Activated CD4-positive, alpha-beta memory T cell treated with anti-CD3 and anti-CD28 coated beads, Interleukin-2, amount 10 ng/mL, durations not matched to agents 7 days and 5 days (primary cell): ENCODE results near the gene MRPS18B. TPM values are rescaled to one million over a fixed set of nuclear protein-coding genes. Genes with fewer than 3 reads are reported as not detected.

Experiments used
- CTCF ChIA-PET: fragments of 350-600 bp; sonication (Branson Sonifier 250); formaldehyde crosslinking; loops from one replicate; lab custom pipeline; 2021; ENCODE audit warnings: antibody characterized with exemption, inconsistent platforms; lab: Charles Lee
- POLR2A ChIA-PET: fragments of 350-600 bp; sonication (Branson Sonifier 250); formaldehyde crosslinking; loops from one replicate; lab custom pipeline; 2021; ENCODE audit warnings: antibody characterized with exemption; lab: Charles Lee
- DNase-seq: peaks from one replicate; pipeline ENCODE4 v3.0.0-alpha.2; 2020
- H3K27ac Mint-ChIP-seq: one replicate; pipeline ENCODE4 v1.8.0; 2021; ENCODE audit warnings: mild to moderate bottlenecking, mixed read lengths
- H3K27me3 Mint-ChIP-seq: one replicate; pipeline ENCODE4 v1.8.0; 2021; ENCODE audit warnings: mixed read lengths
- H3K36me3 Mint-ChIP-seq: one replicate; pipeline ENCODE4 v1.8.0; 2021; ENCODE audit warnings: low read depth, mixed read lengths
- H3K4me1 Mint-ChIP-seq: one replicate; pipeline ENCODE4 v1.8.0; 2021; ENCODE audit warnings: mixed read lengths
- H3K4me3 Mint-ChIP-seq: one replicate; pipeline ENCODE4 v1.8.0; 2021; ENCODE audit warnings: mild to moderate bottlenecking, mixed read lengths
- H3K9me3 Mint-ChIP-seq: one replicate; pipeline ENCODE4 v1.8.0; 2021; ENCODE audit warnings: mixed read lengths
- total RNA-seq, 2 experiments: library from RNA; stranded (reverse); gene quantifications; one replicate each; pipeline ENCODE4 v1.2.3, GENCODE V29; 2021

Gene MRPS18B
- total RNA-seq: 10 to 100 TPM; 42.4 to 42.8 TPM

GRCh38 chr6:30617565-30618269 is at the start of gene MRPS18B:
Gene MRPS18B (plus strand): TSS chr6:30617840. CDS start chr6:30617866, 26 bp downstream.
- Mint-ChIP-seq H3K4me3 (peak within 1 kb of the TSS; percentile 91), H3K36me3 (peaks cover 74% of the 10 kb centered on the region), H3K4me1 (peaks cover 40% of the 10 kb centered on the region), H3K27me3 (no peaks in the 10 kb centered on the region), H3K9me3 (no peaks in the 10 kb centered on the region), H3K27ac (peak within 1 kb of the TSS; percentile 96)
- POLR2A ChIA-PET: interaction anchor here (0.6 to 3.0 kb wide), 45 partner anchors 8 to 655 kb away, joined by 3 to 53 read pairs (median 5); partner anchors contain the start of genes ABCF1, ATAT1, C6orf136 and DHX16
- DNase-seq: peak; percentile 98
- CTCF ChIA-PET: interaction anchor here (0.6 to 2.5 kb wide), 18 partner anchors 8 to 296 kb away, joined by 3 to 23 read pairs (median 4); partner anchors contain the start of genes ATAT1, DHX16, GNL1 and MDC1

- peaks cover 16% of the 10 kb centered on the region for H3K36me3 Mint-ChIP-seq
- no peaks in the 10 kb centered on the region for H3K9me3 Mint-ChIP-seq
- no peak for DNase-seq
- H3K27ac Mint-ChIP-seq: no peak overlapping the region
- CTCF ChIA-PET: no interaction called here
- POLR2A ChIA-PET: no interaction called here
- no peak overlapping the region for H3K4me3 Mint-ChIP-seq
- no peaks in the 10 kb centered on the region for H3K27me3 Mint-ChIP-seq
- peaks cover 50% of the 10 kb centered on the region for H3K4me1 Mint-ChIP-seq
Observed at GRCh38 chr6:30568245-30568644, 49.4 kb upstream of the MRPS18B start.

GRCh38 chr6:30570263-30570662 is 47.4 kb upstream of the MRPS18B start:
- DNase-seq: no peak
- POLR2A ChIA-PET: interaction anchor here (0.7 to 2.8 kb wide), 19 partner anchors 8 to 150 kb away, joined by 3 to 61 read pairs (median 6); partner anchors contain the start of genes GNL1, MDC1, MRPS18B and PRR3
- Mint-ChIP-seq H3K4me1 (peaks cover 63% of the 10 kb centered on the region), H3K27me3 (no peaks in the 10 kb centered on the region), H3K36me3 (peaks cover 18% of the 10 kb centered on the region), H3K4me3 (peak overlapping the region; percentile 97), H3K27ac (no peak overlapping the region), H3K9me3 (no peaks in the 10 kb centered on the region)
- CTCF ChIA-PET: interaction anchor here (0.9 to 2.3 kb wide), 11 partner anchors 13 to 161 kb away, joined by 3 to 15 read pairs (median 5); partner anchors contain the start of genes DHX16, GNL1 and PRR3

GRCh38 chr6:30570740-30571074 is 46.9 kb upstream of the MRPS18B start:
- ChIA-PET CTCF (interaction anchor here (0.9 to 2.3 kb wide), 12 partner anchors 13 to 160 kb away, joined by 3 to 15 read pairs (median 5); partner anchors contain the start of genes DHX16, GNL1 and PRR3), POLR2A (interaction anchor here (0.8 to 2.8 kb wide), 23 partner anchors 8 to 504 kb away, joined by 3 to 61 read pairs (median 5); partner anchors contain the start of genes GNL1, MDC1, MRPS18B and PPP1R11)
- peaks cover 18% of the 10 kb centered on the region for H3K36me3 Mint-ChIP-seq
- no peaks in the 10 kb centered on the region for H3K9me3 Mint-ChIP-seq
- peak overlapping the region; percentile 97 for H3K27ac Mint-ChIP-seq
- peak overlapping the region; percentile 97 for H3K4me3 Mint-ChIP-seq
- no peaks in the 10 kb centered on the region for H3K27me3 Mint-ChIP-seq
- peaks cover 63% of the 10 kb centered on the region for H3K4me1 Mint-ChIP-seq
- DNase-seq: no peak

GRCh38 chr6:30571075-30571761 is 46.4 kb upstream of the MRPS18B start, which contains the start of gene ABCF1:
Gene ABCF1 (plus strand): TSS chr6:30571442. CDS start chr6:30571488, 46 bp downstream.
- CTCF ChIA-PET: interaction anchor here (0.7 to 2.3 kb wide), 11 partner anchors 14 to 160 kb away, joined by 3 to 15 read pairs (median 5); partner anchors contain the start of genes DHX16, GNL1 and PRR3
- POLR2A ChIA-PET: interaction anchor here (0.8 to 2.8 kb wide), 22 partner anchors 9 to 505 kb away, joined by 3 to 61 read pairs (median 5); partner anchors contain the start of genes GNL1, MDC1, MRPS18B and PPP1R11
- Mint-ChIP-seq H3K27me3 (no peaks in the 10 kb centered on the region), H3K36me3 (peaks cover 18% of the 10 kb centered on the region), H3K4me1 (peaks cover 63% of the 10 kb centered on the region), H3K4me3 (peak within 1 kb of the TSS; percentile 97), H3K27ac (peak within 1 kb of the TSS; percentile 97), H3K9me3 (no peaks in the 10 kb centered on the region)
- peak; percentile 99 for DNase-seq

GRCh38 chr6:30571762-30572082 is 45.9 kb upstream of the MRPS18B start:
- H3K36me3 Mint-ChIP-seq: peaks cover 23% of the 10 kb centered on the region
- peaks cover 66% of the 10 kb centered on the region for H3K4me1 Mint-ChIP-seq
- peak overlapping the region; percentile 97 for H3K4me3 Mint-ChIP-seq
- ChIA-PET CTCF (interaction anchor here (0.7 to 2.3 kb wide), 10 partner anchors 14 to 159 kb away, joined by 3 to 15 read pairs (median 5); partner anchors contain the start of genes DHX16, GNL1 and PRR3), POLR2A (interaction anchor here (0.9 to 2.8 kb wide), 15 partner anchors 15 to 505 kb away, joined by 3 to 61 read pairs (median 10); partner anchors contain the start of genes GNL1, MRPS18B, PPP1R11 and PRR3)
- H3K27me3 Mint-ChIP-seq: no peaks in the 10 kb centered on the region
- H3K27ac Mint-ChIP-seq: peak overlapping the region; percentile 97
- no peak for DNase-seq
- H3K9me3 Mint-ChIP-seq: no peaks in the 10 kb centered on the region

GRCh38 chr6:30572148-30572547 is 45.5 kb upstream of the MRPS18B start:
- Mint-ChIP-seq H3K36me3 (peaks cover 27% of the 10 kb centered on the region), H3K4me1 (peaks cover 67% of the 10 kb centered on the region), H3K9me3 (no peaks in the 10 kb centered on the region), H3K27me3 (no peaks in the 10 kb centered on the region), H3K4me3 (peak overlapping the region; percentile 97), H3K27ac (peak overlapping the region; percentile 97)
- CTCF ChIA-PET: interaction anchor here (0.6 kb wide), 1 partner anchor 27 kb away, joined by 3 read pairs; no protein-coding TSS in a partner anchor
- no peak for DNase-seq
- POLR2A ChIA-PET: interaction anchor here (0.7 kb wide), 1 partner anchor 15 kb away, joined by 3 read pairs; the partner anchor contains the start of gene PRR3

- peaks cover 64% of the 10 kb centered on the region for H3K4me1 Mint-ChIP-seq
- ChIA-PET CTCF (interaction anchor here (2.1 kb wide), 1 partner anchor 91 kb away, joined by 5 read pairs; no protein-coding TSS in a partner anchor), POLR2A (interaction anchor here (1.5 kb wide), 1 partner anchor 16 kb away, joined by 5 read pairs; the partner anchor contains the start of genes GNL1 and PRR3)
- no peaks in the 10 kb centered on the region for H3K9me3 Mint-ChIP-seq
- H3K27ac Mint-ChIP-seq: peak overlapping the region; percentile 27
- H3K4me3 Mint-ChIP-seq: peak overlapping the region; percentile 97
- peaks cover 37% of the 10 kb centered on the region for H3K36me3 Mint-ChIP-seq
- DNase-seq: no peak
- no peaks in the 10 kb centered on the region for H3K27me3 Mint-ChIP-seq
Observed at GRCh38 chr6:30573113-30573512, 44.5 kb upstream of the MRPS18B start.

- POLR2A ChIA-PET: interaction anchor here (0.6 to 1.8 kb wide), 4 partner anchors 21 to 39 kb away, joined by 3 to 7 read pairs (median 4); partner anchors contain the start of genes GNL1, MRPS18B and PPP1R10
- no peaks in the 10 kb centered on the region for H3K9me3 Mint-ChIP-seq
- peaks cover 26% of the 10 kb centered on the region for H3K4me1 Mint-ChIP-seq
- no peak overlapping the region for H3K4me3 Mint-ChIP-seq
- peaks cover 69% of the 10 kb centered on the region for H3K36me3 Mint-ChIP-seq
- DNase-seq: no peak
- CTCF ChIA-PET: interaction anchor here (0.8 to 1.9 kb wide), 2 partner anchors 19 to 96 kb away, joined by 3 to 8 read pairs; no protein-coding TSS in a partner anchor
- no peaks in the 10 kb centered on the region for H3K27me3 Mint-ChIP-seq
- no peak overlapping the region for H3K27ac Mint-ChIP-seq
Observed at GRCh38 chr6:30578051-30578450, 39.6 kb upstream of the MRPS18B start.

- H3K9me3 Mint-ChIP-seq: no peaks in the 10 kb centered on the region
- ChIA-PET CTCF (interaction anchor here (1.0 to 2.8 kb wide), 3 partner anchors 13 to 100 kb away, joined by 4 to 10 read pairs (median 7); no protein-coding TSS in a partner anchor), POLR2A (interaction anchor here (1.0 to 1.7 kb wide), 2 partner anchors 11 to 31 kb away, joined by 4 to 5 read pairs; no protein-coding TSS in a partner anchor)
- no peaks in the 10 kb centered on the region for H3K4me1 Mint-ChIP-seq
- H3K27me3 Mint-ChIP-seq: no peaks in the 10 kb centered on the region
- no peak for DNase-seq
- peaks cover 79% of the 10 kb centered on the region for H3K36me3 Mint-ChIP-seq
- H3K4me3 Mint-ChIP-seq: no peak overlapping the region
- no peak overlapping the region for H3K27ac Mint-ChIP-seq
Observed at GRCh38 chr6:30583921-30584320, 33.7 kb upstream of the MRPS18B start.

GRCh38 chr6:30589754-30590358 is 27.8 kb upstream of the MRPS18B start:
- Mint-ChIP-seq H3K9me3 (no peaks in the 10 kb centered on the region), H3K4me3 (no peak overlapping the region), H3K27me3 (no peaks in the 10 kb centered on the region), H3K27ac (no peak overlapping the region), H3K36me3 (peaks cover 73% of the 10 kb centered on the region), H3K4me1 (peaks cover 3% of the 10 kb centered on the region)
- CTCF ChIA-PET: interaction anchor here (0.7 to 1.6 kb wide), 8 partner anchors 8 to 141 kb away, joined by 3 to 11 read pairs (median 4); no protein-coding TSS in a partner anchor
- no peak for DNase-seq
- POLR2A ChIA-PET: interaction anchor here (0.7 to 2.1 kb wide), 6 partner anchors 11 to 131 kb away, joined by 3 to 6 read pairs (median 3); no protein-coding TSS in a partner anchor
